ENCODE measurements around the gene SIGLEC8.

SIGLEC8 gene

DNA sequence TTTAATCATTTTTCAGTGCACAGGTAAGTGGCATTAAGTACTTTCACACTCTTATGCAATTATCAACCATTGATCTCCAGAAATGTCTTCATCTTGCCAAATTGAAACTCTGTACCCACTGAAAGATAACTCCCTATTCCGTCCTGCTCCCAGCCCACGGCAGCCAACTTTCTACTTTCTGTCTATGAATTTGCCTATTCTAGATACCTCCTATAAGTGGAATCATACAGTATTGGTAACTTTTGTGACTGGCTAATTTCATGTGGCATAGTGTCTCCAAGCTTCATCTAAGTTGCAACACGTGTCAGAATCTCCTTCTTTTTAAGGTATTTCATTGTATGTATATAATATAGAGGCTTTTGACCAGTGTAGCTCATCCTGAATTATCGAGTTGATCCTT, 14.4 kb upstream of the SIGLEC8 start:
- TF ChIP-seq, protein P1, sequence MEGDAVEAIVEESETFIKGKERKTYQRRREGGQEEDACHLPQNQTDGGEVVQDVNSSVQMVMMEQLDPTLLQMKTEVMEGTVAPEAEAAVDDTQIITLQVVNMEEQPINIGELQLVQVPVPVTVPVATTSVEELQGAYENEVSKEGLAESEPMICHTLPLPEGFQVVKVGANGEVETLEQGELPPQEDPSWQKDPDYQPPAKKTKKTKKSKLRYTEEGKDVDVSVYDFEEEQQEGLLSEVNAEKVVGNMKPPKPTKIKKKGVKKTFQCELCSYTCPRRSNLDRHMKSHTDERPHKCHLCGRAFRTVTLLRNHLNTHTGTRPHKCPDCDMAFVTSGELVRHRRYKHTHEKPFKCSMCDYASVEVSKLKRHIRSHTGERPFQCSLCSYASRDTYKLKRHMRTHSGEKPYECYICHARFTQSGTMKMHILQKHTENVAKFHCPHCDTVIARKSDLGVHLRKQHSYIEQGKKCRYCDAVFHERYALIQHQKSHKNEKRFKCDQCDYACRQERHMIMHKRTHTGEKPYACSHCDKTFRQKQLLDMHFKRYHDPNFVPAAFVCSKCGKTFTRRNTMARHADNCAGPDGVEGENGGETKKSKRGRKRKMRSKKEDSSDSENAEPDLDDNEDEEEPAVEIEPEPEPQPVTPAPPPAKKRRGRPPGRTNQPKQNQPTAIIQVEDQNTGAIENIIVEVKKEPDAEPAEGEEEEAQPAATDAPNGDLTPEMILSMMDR (conservative IDR thresholded peaks at IDR 0.05; ENCODE audit: low read length), result no peak; the same call in 1 of the 2 replicates
- H3K4me3 ChIP-seq (ENCODE audit: low read length), result no peak overlapping the region
- DNase-seq (ENCODE audit: low read depth), result no peak

DNA sequence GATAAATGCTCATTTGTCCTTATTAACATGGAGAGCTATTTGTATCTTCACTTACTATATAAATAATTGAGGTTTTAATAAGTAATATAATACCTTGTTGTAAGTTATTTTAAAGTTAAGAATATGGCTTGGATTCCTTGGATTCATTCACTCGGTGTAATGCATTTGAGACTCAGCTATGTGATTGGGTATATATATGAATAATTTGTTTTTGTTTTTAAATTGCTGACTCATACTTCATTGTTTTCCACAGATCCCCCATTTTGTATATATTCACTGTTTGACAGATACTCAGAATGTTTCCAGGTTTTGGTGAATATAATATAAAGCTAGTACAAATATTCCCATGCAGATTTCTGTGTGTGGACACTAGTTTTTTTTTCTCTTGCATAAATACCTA, 13.3 kb upstream of the SIGLEC8 start:
- no peak for DNase-seq (ENCODE audit: low read depth)

DNA sequence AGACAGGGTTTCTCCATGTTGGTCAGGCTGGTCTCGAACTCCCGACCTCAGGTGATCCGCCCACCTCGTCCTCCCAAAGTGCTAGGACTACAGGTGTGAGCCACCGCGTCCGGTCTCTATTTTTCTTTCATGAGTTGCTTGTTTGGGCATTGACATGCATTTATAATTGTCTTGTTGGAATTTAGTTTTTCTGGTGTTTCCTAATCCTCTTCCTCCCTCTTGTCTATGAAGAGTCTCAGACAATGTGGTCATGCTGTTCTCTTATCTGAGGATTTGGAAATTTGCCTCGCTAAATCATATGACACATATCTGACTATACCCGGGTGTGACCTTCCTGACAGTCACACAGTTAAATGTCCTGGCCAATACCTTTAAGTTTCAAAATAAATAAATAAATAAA, 12.7 kb upstream of the SIGLEC8 start:
- no peak for DNase-seq (ENCODE audit: low read depth)
- TF ChIP-seq, protein P1 (conservative IDR thresholded peaks at IDR 0.05; ENCODE audit: low read length), result no peak
- no peak overlapping the region for H3K4me3 ChIP-seq (ENCODE audit: low read length)

More for the DNA sequence above, 13.3 kb upstream of the SIGLEC8 start:
- TF ChIP-seq, protein P1 (conservative IDR thresholded peaks at IDR 0.05; ENCODE audit: low read length), result no peak
- H3K4me3 ChIP-seq (ENCODE audit: low read length), result no peak overlapping the region

DNA sequence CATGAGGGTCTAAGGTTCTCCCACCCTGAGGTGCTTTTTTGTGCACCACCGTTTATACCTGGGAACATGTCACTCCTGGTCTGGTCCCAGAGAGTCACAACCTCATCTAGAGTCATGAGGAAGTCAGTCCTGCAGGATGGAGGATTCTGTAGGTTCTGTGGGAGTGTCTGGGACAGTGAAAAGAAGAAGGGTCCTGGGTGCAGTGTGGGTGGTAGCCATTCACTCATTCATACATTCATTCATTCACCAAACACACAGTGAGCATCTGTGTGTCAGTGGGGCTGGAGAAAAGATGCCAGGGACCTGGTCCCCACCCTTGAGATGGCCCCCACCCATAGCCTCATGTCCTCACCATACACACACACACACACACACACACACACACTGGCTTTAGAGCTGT, 11.4 kb upstream of the SIGLEC8 start:
- DNase-seq (ENCODE audit: low read depth), result no peak
- TF ChIP-seq, protein P1 (conservative IDR thresholded peaks at IDR 0.05; ENCODE audit: low read length), result no peak
- no peak overlapping the region for H3K4me3 ChIP-seq (ENCODE audit: low read length)

DNA sequence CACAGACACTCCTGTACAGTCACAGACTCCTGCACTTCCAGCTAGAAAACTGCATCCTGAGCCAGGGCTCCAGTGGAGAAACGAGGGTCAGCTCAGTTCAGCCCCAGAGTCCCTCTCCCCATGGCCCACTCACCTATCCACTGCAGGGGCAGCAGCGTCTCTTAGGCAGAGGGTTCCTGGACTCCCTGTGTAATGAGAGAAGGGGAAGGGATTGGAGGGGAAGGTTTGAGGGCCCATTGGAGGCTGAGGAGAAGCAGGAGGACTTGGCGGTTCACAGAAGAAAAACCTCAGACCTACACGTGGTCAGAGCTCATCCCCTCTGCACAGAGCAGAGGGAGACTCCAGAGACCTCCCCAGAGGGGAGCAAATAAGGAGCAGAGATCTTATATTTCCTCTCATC, 10.9 kb upstream of the SIGLEC8 start:
- H3K4me3 ChIP-seq (ENCODE audit: low read length), result no peak overlapping the region
- TF ChIP-seq, protein P1 (conservative IDR thresholded peaks at IDR 0.05; ENCODE audit: low read length), result no peak
- DNase-seq (ENCODE audit: low read depth), result no peak

DNA sequence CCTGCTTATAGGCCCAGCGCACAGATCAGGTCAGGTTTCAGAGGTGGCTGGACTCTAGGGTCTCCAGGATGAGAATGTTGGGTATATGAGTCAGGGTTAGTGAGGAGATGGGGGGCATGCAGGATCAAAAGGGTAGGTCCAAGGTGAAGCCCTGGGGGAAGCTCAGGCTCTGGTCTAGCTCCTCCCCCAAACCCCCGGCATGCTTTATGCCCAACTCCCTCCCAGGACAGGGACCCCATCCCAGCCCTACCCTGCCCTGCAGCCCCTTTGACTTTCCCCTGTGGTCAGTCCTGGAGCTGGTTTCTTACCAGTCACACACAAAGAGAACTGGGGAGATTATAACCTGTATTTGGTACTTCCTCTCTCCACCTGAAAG, 10.3 kb upstream of the SIGLEC8 start:
- TF ChIP-seq, protein P1 (conservative IDR thresholded peaks at IDR 0.05; ENCODE audit: low read length), result no peak
- no peak overlapping the region for H3K4me3 ChIP-seq (ENCODE audit: low read length)
- DNase-seq (ENCODE audit: low read depth), result no peak

DNA sequence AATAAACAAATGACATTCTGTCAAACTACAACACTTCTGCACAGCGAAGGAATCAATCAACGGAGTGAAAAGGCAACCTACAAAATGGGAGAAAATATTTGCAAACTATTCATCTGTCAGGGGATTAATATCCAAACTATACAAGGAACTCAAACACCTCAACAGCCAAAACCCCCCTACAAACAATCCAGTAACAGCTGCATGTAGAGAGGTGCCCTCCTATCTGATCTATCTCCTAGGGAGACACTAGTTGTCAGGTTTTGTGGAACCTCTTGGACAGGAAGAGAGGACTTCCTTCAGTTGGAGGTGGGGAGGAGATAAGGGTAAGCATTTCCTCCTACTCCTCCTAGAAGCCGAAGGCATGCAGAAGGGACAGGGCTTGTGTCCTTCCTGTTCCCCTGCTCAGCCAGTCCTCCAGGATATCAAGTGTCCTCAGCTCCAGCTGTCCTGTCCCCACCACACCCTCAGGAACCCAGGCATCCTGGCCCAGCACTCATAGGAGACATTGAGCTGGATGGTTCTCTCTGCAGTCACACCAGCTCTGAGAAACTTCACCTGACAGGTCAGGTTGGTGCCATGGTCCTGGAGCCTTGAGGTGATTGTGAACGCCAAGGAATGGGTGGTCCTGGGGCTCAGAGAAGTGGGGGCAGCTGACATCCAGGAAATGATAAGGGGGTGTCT, 9.8 kb upstream of the SIGLEC8 start:
- H3K4me3 ChIP-seq (ENCODE audit: low read length), result no peak overlapping the region
- DNase-seq (ENCODE audit: low read depth), result no peak
- TF ChIP-seq, protein P1 (conservative IDR thresholded peaks at IDR 0.05; ENCODE audit: low read length), result no peak

All from AG10803 (cell line).